Transverse colon (tissue), 4 donors: ENCODE measurements around the gene PIGO. TPM values are rescaled to one million over a fixed set of nuclear protein-coding genes. Genes with fewer than 3 reads are reported as not detected.

ENCODE experiments used
- DNase-seq: peaks from one replicate; pipeline ENCODE4 v3.0.0-alpha.2; 2019
- H3K27ac ChIP-seq, 4 donors: fragments of 200-600 bp; sonication (generic); 2 replicates each; pipeline ENCODE4 v1.5.1; 2016 to 2018; ENCODE audit warnings: inconsistent platforms in 4 of 4
- H3K27me3 ChIP-seq: fragments of 200-600 bp; sonication (generic); 2 replicates; pipeline ENCODE4 v1.5.1; 2017; ENCODE audit warnings: inconsistent platforms
- H3K36me3 ChIP-seq, 4 donors: fragments of 200-600 bp; sonication (generic); 2 replicates each; pipeline ENCODE4 v1.5.1; 2017 to 2019; ENCODE audit warnings: inconsistent platforms in 4 of 4
- H3K4me1 ChIP-seq, 4 donors: fragments of 200-600 bp; sonication (generic); 2 replicates each; pipeline ENCODE4 v1.5.1; 2017 to 2020; ENCODE audit warnings: inconsistent platforms in 4 of 4
- H3K4me3 ChIP-seq, 4 donors: fragments of 200-600 bp; sonication (generic); 1 replicate in 1 of 4; 2 replicates in 3 of 4; pipeline versions ENCODE4 v1.5.1 to v1.6.1; 2017 to 2019; ENCODE audit warnings: inconsistent platforms in 4 of 4
- H3K9me3 ChIP-seq, 2 donors: fragments of 200-600 bp; sonication (generic); 2 replicates each; pipeline ENCODE4 v1.5.1; 2017 to 2019; ENCODE audit warnings: inconsistent platforms in 2 of 2
- CTCF ChIP-seq, 5 experiments: fragments of 200-600 bp in 3 of 5; fragments of 450-650 bp in 2 of 5; sonication (generic) in 3 of 5; IDR thresholded peaks; 1 replicate in 2 of 5; 2 replicates in 3 of 5; pipeline ENCODE4 v1.5.1; 2016 to 2017; ENCODE audit warnings: antibody characterized with exemption in 5 of 5, inconsistent platforms in 3 of 5, mild to moderate bottlenecking in 2 of 5, moderate library complexity in 1 of 5
- EP300 ChIP-seq: sonication (generic); formaldehyde crosslinking; IDR thresholded peaks from one replicate; pipeline ENCODE4 v1.6.1; 2017; ENCODE audit warnings: antibody characterized with exemption, low read depth
- POLR2A ChIP-seq: fragments of 450-650 bp; IDR thresholded peaks from one replicate; pipeline ENCODE4 v1.6.1; 2016; ENCODE audit warnings: antibody characterized with exemption, mild to moderate bottlenecking, moderate library complexity
- POLR2AphosphoS5 ChIP-seq, 3 donors: sonication (generic); formaldehyde crosslinking; IDR thresholded peaks; one replicate each; pipeline ENCODE4 v1.6.1; 2016; ENCODE audit warnings: antibody characterized with exemption in 3 of 3
- WGBS, 2 donors: methylation state at CpG; one replicate each; pipeline ENCODE4 v1.1.5; 2018; ENCODE audit warnings: low coverage in 1 of 2; 5-methylcytosine and 5-hydroxymethylcytosine counted together
- in situ Hi-C, 4 donors: fragments of 200-750 bp; cut with MboI; loops; one replicate each; pipeline versions ENCODE4 v1.15.0 to v1.15.1; 2017; ENCODE audit warnings: low sequenced_read_pairs in 3 of 4, low pct_ligation_motif_present in 1 of 4, low pct_unique_long_range_greater_than_20kb in 1 of 4
- intact Hi-C: fragments of 100-400 bp; cut with DNase I; formaldehyde crosslinking; loops from one replicate; pipeline ENCODE4 v1.15.1; 2023; ENCODE audit warnings: low total_unique reads
- total RNA-seq, 4 donors: library from RNA; depleted of rRNA; stranded (reverse); fragments of >200 nt; gene quantifications; one replicate each; pipeline ENCODE4 v1.1.0, GENCODE V29; 2016

The PIGO gene
- total RNA-seq, 4 donors from 2014 or later: 19.1 to 50.1 (median 24.8) TPM

- Histone ChIP-seq H3K27ac (peak overlapping the region; percentile 100), H3K4me3 (peak overlapping the region; percentile 83 to 99 (median 94)), H3K9me3 (no peaks in the 10 kb centered on the region), H3K4me1 (peaks cover 15 to 38% (median 26%) of the 10 kb centered on the region in 4 donors), H3K27me3 (no peaks in the 10 kb centered on the region), H3K36me3 (peaks cover 0 to 20% (median 8%) of the 10 kb centered on the region in 4 donors)
- in situ Hi-C loops: no loop called here
- TF ChIP-seq CTCF (IDR thresholded peaks at IDR 0.05) (no peak), EP300 (no peak), POLR2AphosphoS5 (IDR thresholded peaks at IDR 0.05) (no peak)
- 1 to 2% methylated on average over 6 to 20 of the region's 20 CpGs for WGBS, 2 donors
- intact Hi-C loops: no loop called here
- no peak for DNase-seq
Observed at GRCh38 chr9:35070823-35071813, 25.3 kb downstream of the PIGO start.

GRCh38 chr9:35069020-35069419 lies 27.4 kb downstream of the PIGO start:
- in situ Hi-C loops: no loop called here
- Histone ChIP-seq H3K4me1 (peaks cover 15 to 38% (median 26%) of the 10 kb centered on the region in 4 donors), H3K36me3 (peaks cover 0 to 41% (median 20%) of the 10 kb centered on the region in 4 donors), H3K27me3 (no peaks in the 10 kb centered on the region), H3K9me3 (no peaks in the 10 kb centered on the region), H3K27ac (no peak overlapping the region), H3K4me3 (no peak overlapping the region)
- DNase-seq: no peak
- 65 to 74% methylated on average over 4 of the region's 4 CpGs for WGBS, 2 donors
- TF ChIP-seq POLR2AphosphoS5 (IDR thresholded peaks at IDR 0.05) (no peak), EP300 (no peak), CTCF (IDR thresholded peaks at IDR 0.05) (no peak), POLR2A (no peak)
- intact Hi-C loops: no loop called here

GRCh38 chr9:35067056-35067455 lies 29.3 kb downstream of the PIGO start:
- Histone ChIP-seq H3K27ac (no peak overlapping the region), H3K4me1 (peaks cover 15 to 34% (median 26%) of the 10 kb centered on the region in 4 donors), H3K36me3 (peaks cover 0 to 58% (median 30%) of the 10 kb centered on the region in 4 donors), H3K9me3 (no peaks in the 10 kb centered on the region), H3K4me3 (no peak overlapping the region), H3K27me3 (no peaks in the 10 kb centered on the region)
- in situ Hi-C loops: no loop called here
- WGBS, 2 donors: 83 to 100% methylated on average over 1 of the region's 1 CpG
- TF ChIP-seq EP300 (no peak), CTCF (IDR thresholded peaks at IDR 0.05) (no peak), POLR2A (no peak), POLR2AphosphoS5 (IDR thresholded peaks at IDR 0.05) (no peak)
- no peak for DNase-seq
- intact Hi-C loops: no loop called here

GRCh38 chr9:35060548-35061207 lies 35.7 kb downstream of the PIGO start:
- DNase-seq: no peak
- Histone ChIP-seq H3K27ac (no peak overlapping the region), H3K4me3 (no peak overlapping the region), H3K9me3 (no peaks in the 10 kb centered on the region), H3K27me3 (no peaks in the 10 kb centered on the region), H3K36me3 (peaks cover 0 to 99% (median 49%) of the 10 kb centered on the region in 4 donors), H3K4me1 (no peaks in the 10 kb centered on the region)
- TF ChIP-seq POLR2AphosphoS5 (IDR thresholded peaks at IDR 0.05) (no peak), CTCF (IDR thresholded peaks at IDR 0.05) (no peak), POLR2A (no peak), EP300 (no peak)
- in situ Hi-C loops: no loop called here
- WGBS, 2 donors: 89 to 93% methylated on average over 3 to 11 of the region's 11 CpGs
- intact Hi-C loops: no loop called here
